Measurements from ENCODE around the gene GPC3. TPM values are rescaled to one million over a fixed set of nuclear protein-coding genes. Genes with fewer than 3 reads are reported as not detected.

Gene GPC3
- polyA plus RNA-seq, 3 donors = not detected

GRCh38 chrX:133966199-133966598 is 19.2 kb downstream of the GPC3 start:
- no peaks in the 10 kb centered on the region for H3K36me3 ChIP-seq (replicated peaks in 1 of 2; ENCODE audit: control insufficient read depth in 1 of 2, insufficient read depth in 2 of 2, low read length in 2 of 2)
- DNase-seq = no peak
- no peaks in the 10 kb centered on the region for H3K4me1 Mint-ChIP-seq
- peaks cover 0 to 4% (median 2%) of the 10 kb centered on the region in 3 donors for H3K27me3 Mint-ChIP-seq (ENCODE audit: low read depth in 3 of 3)
- WGBS (ENCODE audit: insufficient coverage) = no CpG with 5 or more reads among the region's 3 CpGs
- H3K27ac ChIP-seq (ENCODE audit: low read depth in 1 of 2, low read length in 2 of 2) = no peak overlapping the region
- intact Hi-C loops (cut with micrococcal nuclease) = no loop called here
- H3K79me2 ChIP-seq (ENCODE audit: insufficient read depth, low read length) = no peaks in the 10 kb centered on the region
- no peak overlapping the region for H3K4me3 Mint-ChIP-seq
- no peak overlapping the region for H2AFZ ChIP-seq (ENCODE audit: insufficient read depth, low read depth, low read length, poor library complexity, severe bottlenecking)
- no peak overlapping the region for H3K9ac ChIP-seq (ENCODE audit: insufficient read depth, low read length, poor library complexity, severe bottlenecking)
- H3K9me3 ChIP-seq (replicated peaks in 1 of 2; ENCODE audit: control insufficient read depth in 1 of 2, insufficient read depth in 1 of 2, low read length in 2 of 2) = no peaks in the 10 kb centered on the region
- peaks cover 0 to 2% (median 0%) of the 10 kb centered on the region in 7 donors for H3K9me3 Mint-ChIP-seq
- H3K4me2 ChIP-seq (replicated peaks; ENCODE audit: extremely low read depth, low read length, poor library complexity, severe bottlenecking) = no peak overlapping the region
- no peaks in the 10 kb centered on the region for H4K20me1 ChIP-seq (ENCODE audit: insufficient read depth, low read length)
- no peak overlapping the region for H3K27ac Mint-ChIP-seq
- H3K4me1 ChIP-seq (ENCODE audit: control insufficient read depth in 1 of 2, insufficient read depth in 2 of 2, low read length in 2 of 2) = no peaks in the 10 kb centered on the region
- no peaks in the 10 kb centered on the region for H3K36me3 Mint-ChIP-seq
- TF ChIP-seq CTCF (IDR thresholded peaks at IDR 0.05) = no peak
- H3K27me3 ChIP-seq (ENCODE audit: control insufficient read depth in 2 of 2, insufficient read depth in 2 of 2, low read length in 2 of 2) = peaks cover 0 to 6% of the 10 kb centered on the region in 2 donors
- H3K4me3 ChIP-seq (replicated peaks in 1 of 3; ENCODE audit: low read depth in 2 of 3, low read length in 3 of 3) = no peak overlapping the region

- 93% methylated on average over 3 of the region's 3 CpGs for WGBS (ENCODE audit: insufficient coverage)
Observed at GRCh38 chrX:133965321-133965720, 20.1 kb downstream of the GPC3 start.

More at GRCh38 chrX:133965321-133965720, 20.1 kb downstream of the GPC3 start:
- no peak for DNase-seq
- Histone ChIP-seq H3K79me2 (ENCODE audit: insufficient read depth, low read length) (no peaks in the 10 kb centered on the region), H3K27ac (ENCODE audit: low read depth in 1 of 2, low read length in 2 of 2) (no peak overlapping the region), H3K9me3 (replicated peaks in 1 of 2; ENCODE audit: control insufficient read depth in 1 of 2, insufficient read depth in 1 of 2, low read length in 2 of 2) (no peaks in the 10 kb centered on the region), H2AFZ (ENCODE audit: insufficient read depth, low read depth, low read length, poor library complexity, severe bottlenecking) (no peak overlapping the region), H3K36me3 (replicated peaks in 1 of 2; ENCODE audit: control insufficient read depth in 1 of 2, insufficient read depth in 2 of 2, low read length in 2 of 2) (no peaks in the 10 kb centered on the region), H3K4me3 (replicated peaks in 1 of 3; ENCODE audit: low read depth in 2 of 3, low read length in 3 of 3) (no peak overlapping the region), H3K4me2 (replicated peaks; ENCODE audit: extremely low read depth, low read length, poor library complexity, severe bottlenecking) (no peak overlapping the region), H3K4me1 (ENCODE audit: control insufficient read depth in 1 of 2, insufficient read depth in 2 of 2, low read length in 2 of 2) (no peaks in the 10 kb centered on the region), H3K9ac (ENCODE audit: insufficient read depth, low read length, poor library complexity, severe bottlenecking) (no peak overlapping the region), H4K20me1 (ENCODE audit: insufficient read depth, low read length) (no peaks in the 10 kb centered on the region), H3K27me3 (ENCODE audit: control insufficient read depth in 2 of 2, insufficient read depth in 2 of 2, low read length in 2 of 2) (peaks cover 0 to 4% of the 10 kb centered on the region in 2 donors)
- Mint-ChIP-seq H3K4me3 (no peak overlapping the region), H3K27ac (no peak overlapping the region), H3K27me3 (ENCODE audit: low read depth in 3 of 3) (peaks cover 0 to 4% (median 2%) of the 10 kb centered on the region in 3 donors), H3K4me1 (no peaks in the 10 kb centered on the region), H3K36me3 (no peaks in the 10 kb centered on the region), H3K9me3 (peaks cover 0 to 2% (median 0%) of the 10 kb centered on the region in 7 donors)
- intact Hi-C loops (cut with micrococcal nuclease) = no loop called here
- no peak for TF ChIP-seq CTCF (IDR thresholded peaks at IDR 0.05)
